Measurements from ENCODE around the gene IMMP2L.

The IMMP2L gene

GRCh38 chr7:110863258-110863657 lies 699.0 kb downstream of the IMMP2L start:
- peaks cover 2% of the 10 kb centered on the region for H3K9me3 ChIP-seq (ENCODE audit: severe bottlenecking)
- H3K4me3 ChIP-seq (ENCODE audit: severe bottlenecking) = no peak overlapping the region
- no peak for TF ChIP-seq CTCF (IDR thresholded peaks at IDR 0.05; ENCODE audit: poor library complexity, severe bottlenecking)
- H3K27me3 ChIP-seq (ENCODE audit: insufficient read depth, poor library complexity, severe bottlenecking) = no peaks in the 10 kb centered on the region
- ATAC-seq (ENCODE audit: low read depth) (no peak), DNase-seq (ENCODE audit: low spot score) (no peak)
- H3K36me3 ChIP-seq (ENCODE audit: low read depth) = no peaks in the 10 kb centered on the region
- no peaks in the 10 kb centered on the region for H3K4me1 ChIP-seq (ENCODE audit: insufficient read depth, poor library complexity, severe bottlenecking)
- H3K27ac ChIP-seq (ENCODE audit: poor library complexity, severe bottlenecking) = no peak overlapping the region

- DNase-seq (ENCODE audit: low spot score) (no peak), ATAC-seq (ENCODE audit: low read depth) (no peak)
- Histone ChIP-seq H3K9me3 (ENCODE audit: severe bottlenecking) (peaks cover 2% of the 10 kb centered on the region), H3K4me3 (ENCODE audit: severe bottlenecking) (no peak overlapping the region), H3K36me3 (ENCODE audit: low read depth) (no peaks in the 10 kb centered on the region), H3K27ac (ENCODE audit: poor library complexity, severe bottlenecking) (no peak overlapping the region), H3K27me3 (ENCODE audit: insufficient read depth, poor library complexity, severe bottlenecking) (no peaks in the 10 kb centered on the region), H3K4me1 (ENCODE audit: insufficient read depth, poor library complexity, severe bottlenecking) (no peaks in the 10 kb centered on the region)
- no peak for TF ChIP-seq CTCF (IDR thresholded peaks at IDR 0.05; ENCODE audit: poor library complexity, severe bottlenecking)
These were observed 701.1 kb downstream of the IMMP2L start for GRCh38 chr7:110861163-110861562.

GRCh38 chr7:110857106-110857505 lies 705.2 kb downstream of the IMMP2L start:
- DNase-seq (ENCODE audit: low spot score) = no peak
- Histone ChIP-seq H3K4me1 (ENCODE audit: insufficient read depth, poor library complexity, severe bottlenecking) (no peaks in the 10 kb centered on the region), H3K9me3 (ENCODE audit: severe bottlenecking) (peaks cover 2% of the 10 kb centered on the region), H3K36me3 (ENCODE audit: low read depth) (no peaks in the 10 kb centered on the region), H3K27ac (ENCODE audit: poor library complexity, severe bottlenecking) (no peak overlapping the region), H3K27me3 (ENCODE audit: insufficient read depth, poor library complexity, severe bottlenecking) (no peaks in the 10 kb centered on the region), H3K4me3 (ENCODE audit: severe bottlenecking) (no peak overlapping the region)
- no peak for TF ChIP-seq CTCF (IDR thresholded peaks at IDR 0.05; ENCODE audit: poor library complexity, severe bottlenecking)
- ATAC-seq (ENCODE audit: low read depth) = no peak

GRCh38 chr7:110856704-110857103 lies 705.6 kb downstream of the IMMP2L start:
- no peak for ATAC-seq (ENCODE audit: low read depth)
- no peak for DNase-seq (ENCODE audit: low spot score)
- no peak overlapping the region for H3K27ac ChIP-seq (ENCODE audit: poor library complexity, severe bottlenecking)
- H3K4me3 ChIP-seq (ENCODE audit: severe bottlenecking) = no peak overlapping the region
- no peak for TF ChIP-seq CTCF (IDR thresholded peaks at IDR 0.05; ENCODE audit: poor library complexity, severe bottlenecking)
- H3K27me3 ChIP-seq (ENCODE audit: insufficient read depth, poor library complexity, severe bottlenecking) = no peaks in the 10 kb centered on the region
- peaks cover 2% of the 10 kb centered on the region for H3K9me3 ChIP-seq (ENCODE audit: severe bottlenecking)
- H3K36me3 ChIP-seq (ENCODE audit: low read depth) = no peaks in the 10 kb centered on the region
- H3K4me1 ChIP-seq (ENCODE audit: insufficient read depth, poor library complexity, severe bottlenecking) = no peaks in the 10 kb centered on the region

- no peaks in the 10 kb centered on the region for H3K4me1 ChIP-seq (ENCODE audit: insufficient read depth, poor library complexity, severe bottlenecking)
- H3K27ac ChIP-seq (ENCODE audit: poor library complexity, severe bottlenecking) = no peak overlapping the region
- H3K9me3 ChIP-seq (ENCODE audit: severe bottlenecking) = no peaks in the 10 kb centered on the region
- no peak for TF ChIP-seq CTCF (IDR thresholded peaks at IDR 0.05; ENCODE audit: poor library complexity, severe bottlenecking)
- no peak for ATAC-seq (ENCODE audit: low read depth)
- H3K27me3 ChIP-seq (ENCODE audit: insufficient read depth, poor library complexity, severe bottlenecking) = no peaks in the 10 kb centered on the region
- no peak overlapping the region for H3K4me3 ChIP-seq (ENCODE audit: severe bottlenecking)
- H3K36me3 ChIP-seq (ENCODE audit: low read depth) = no peaks in the 10 kb centered on the region
- no peak for DNase-seq (ENCODE audit: low spot score)
These were observed 707.6 kb downstream of the IMMP2L start for GRCh38 chr7:110854651-110855050.

Measured in RWPE2 (cell line).